HepG2 (cell line): ENCODE measurements around the gene EEF1E1. TPM values are rescaled to one million over a fixed set of nuclear protein-coding genes. Genes with fewer than 3 reads are reported as not detected.

Experiments used
- KDM5B ChIP-seq: sonication (generic); formaldehyde crosslinking; IDR thresholded peaks from 2 replicates; pipeline ENCODE4 v1.4.0; 2020; ENCODE audit warnings: missing genetic modification reagents, mild to moderate bottlenecking, borderline replicate concordance
- MAFF ChIP-seq: IDR thresholded peaks from 2 replicates; pipeline ENCODE4 v1.6.1; 2011; ENCODE audit warnings: low read depth, low read length, improper control_type of control experiment
- SALL2 ChIP-seq: sonication (generic); formaldehyde crosslinking; IDR thresholded peaks from 2 replicates; pipeline ENCODE4 v1.8.1; 2023; ENCODE audit warnings: mild to moderate bottlenecking, missing genetic modification reagents, inconsistent platforms
- SMYD3 ChIP-seq: sonication (generic); formaldehyde crosslinking; IDR thresholded peaks from 2 replicates; pipeline ENCODE4 v1.8.1; 2023; ENCODE audit warnings: mild to moderate bottlenecking, missing genetic modification reagents
- SPEN ChIP-seq: sonication (generic); formaldehyde crosslinking; IDR thresholded peaks from 2 replicates; pipeline ENCODE4 v1.5.1; 2020; ENCODE audit warnings: low read depth, mild to moderate bottlenecking, missing genetic modification reagents
- ZNF251 ChIP-seq: sonication (generic); formaldehyde crosslinking; IDR thresholded peaks from 2 replicates; pipeline ENCODE4 v1.9.0; 2021; ENCODE audit warnings: mild to moderate bottlenecking, missing genetic modification reagents
- ZNF367 ChIP-seq: sonication (generic); formaldehyde crosslinking; IDR thresholded peaks from 2 replicates; pipeline ENCODE4 v1.4.0; 2020; ENCODE audit warnings: missing genetic modification reagents, borderline replicate concordance
- polyA plus RNA-seq, 8 experiments: library from polyadenylated mRNA; depleted of rRNA in 3 of 8; stranded (reverse) in 7 of 8; unstranded in 1 of 8; fragments of >200 nt; fragmentation: Illumina TruSeq in 4 of 8; extraction: Trizol in 4 of 8; gene quantifications; 2 replicates each; pipeline versions ENCODE4 v1.2.1 to v1.2.3, GENCODE V29; 2011 to 2016; ENCODE audit warnings: low read depth in 4 of 8, missing spikeins in 1 of 8, mixed read lengths in 1 of 8; ENCODE audit not compliant: insufficient read depth in 1 of 8
- total RNA-seq, 5 experiments: library from RNA; depleted of rRNA; stranded (reverse); fragments of >200 nt; fragmentation: Illumina TruSeq; extraction: Trizol; gene quantifications; 2 replicates each; pipeline ENCODE4 v1.2.3, GENCODE V29; 2016; ENCODE audit warnings: low read depth in 1 of 5
- TF ChIP-seq, protein P1 (sequence below): sonication (generic); formaldehyde crosslinking; IDR thresholded peaks from 2 replicates; pipeline ENCODE4 v1.5.0; 2020; ENCODE audit warnings: mild to moderate bottlenecking, missing genetic modification reagents, borderline replicate concordance
- TF ChIP-seq, protein P2 (sequence below): sonication (generic); formaldehyde crosslinking; IDR thresholded peaks from 2 replicates; pipeline ENCODE4 v1.8.0; 2022; ENCODE audit warnings: mild to moderate bottlenecking, missing genetic modification reagents, moderate library complexity
- TF ChIP-seq, protein P3 (sequence below): sonication (generic); formaldehyde crosslinking; IDR thresholded peaks from 2 replicates; pipeline ENCODE4 v1.4.0; 2020; ENCODE audit warnings: missing genetic modification reagents; ENCODE audit errors: not compliant biosample characterization
- TF ChIP-seq, protein P4 (sequence below): sonication (generic); formaldehyde crosslinking; IDR thresholded peaks from 2 replicates; pipeline ENCODE4 v1.4.0; 2020; ENCODE audit warnings: missing genetic modification reagents, borderline replicate concordance
- TF ChIP-seq, protein P5 (sequence below), 2 experiments: sonication (generic) in 1 of 2; formaldehyde crosslinking in 1 of 2; IDR thresholded peaks; 2 replicates each; pipeline versions ENCODE4 v1.4.0 to v1.6.1; 2018 to 2020; ENCODE audit warnings: missing genetic modification reagents in 2 of 2, borderline replicate concordance in 1 of 2, low read depth in 1 of 2, mild to moderate bottlenecking in 1 of 2, missing biosample characterization in 1 of 2

EEF1E1 gene
- total and polyA plus RNA-seq, 2 of the 13 experiments (the other 11 are each of a cell fraction or from before 2014, with no cell fraction given), result 128 to 188 TPM

DNA sequence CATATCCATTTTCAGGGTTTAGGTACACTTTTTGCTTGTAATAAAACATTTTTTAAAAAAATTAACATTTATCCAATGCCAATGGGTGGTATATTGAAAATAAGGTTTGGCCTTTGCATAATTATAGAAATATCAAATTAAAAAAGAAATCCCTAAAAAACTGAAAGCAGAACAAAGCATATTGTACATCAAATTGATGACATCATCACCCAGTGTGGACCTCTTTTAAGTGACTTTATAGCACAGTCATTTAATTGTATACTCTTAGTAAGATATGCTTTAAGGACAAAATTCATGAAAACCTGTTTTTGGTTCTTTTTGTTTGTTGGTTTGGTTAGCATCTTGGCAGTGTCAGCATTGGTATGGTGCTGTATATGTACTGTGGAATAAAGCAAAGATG is 1.4 kb upstream of the EEF1E1 start (continued):
- TF ChIP-seq, protein P1, sequence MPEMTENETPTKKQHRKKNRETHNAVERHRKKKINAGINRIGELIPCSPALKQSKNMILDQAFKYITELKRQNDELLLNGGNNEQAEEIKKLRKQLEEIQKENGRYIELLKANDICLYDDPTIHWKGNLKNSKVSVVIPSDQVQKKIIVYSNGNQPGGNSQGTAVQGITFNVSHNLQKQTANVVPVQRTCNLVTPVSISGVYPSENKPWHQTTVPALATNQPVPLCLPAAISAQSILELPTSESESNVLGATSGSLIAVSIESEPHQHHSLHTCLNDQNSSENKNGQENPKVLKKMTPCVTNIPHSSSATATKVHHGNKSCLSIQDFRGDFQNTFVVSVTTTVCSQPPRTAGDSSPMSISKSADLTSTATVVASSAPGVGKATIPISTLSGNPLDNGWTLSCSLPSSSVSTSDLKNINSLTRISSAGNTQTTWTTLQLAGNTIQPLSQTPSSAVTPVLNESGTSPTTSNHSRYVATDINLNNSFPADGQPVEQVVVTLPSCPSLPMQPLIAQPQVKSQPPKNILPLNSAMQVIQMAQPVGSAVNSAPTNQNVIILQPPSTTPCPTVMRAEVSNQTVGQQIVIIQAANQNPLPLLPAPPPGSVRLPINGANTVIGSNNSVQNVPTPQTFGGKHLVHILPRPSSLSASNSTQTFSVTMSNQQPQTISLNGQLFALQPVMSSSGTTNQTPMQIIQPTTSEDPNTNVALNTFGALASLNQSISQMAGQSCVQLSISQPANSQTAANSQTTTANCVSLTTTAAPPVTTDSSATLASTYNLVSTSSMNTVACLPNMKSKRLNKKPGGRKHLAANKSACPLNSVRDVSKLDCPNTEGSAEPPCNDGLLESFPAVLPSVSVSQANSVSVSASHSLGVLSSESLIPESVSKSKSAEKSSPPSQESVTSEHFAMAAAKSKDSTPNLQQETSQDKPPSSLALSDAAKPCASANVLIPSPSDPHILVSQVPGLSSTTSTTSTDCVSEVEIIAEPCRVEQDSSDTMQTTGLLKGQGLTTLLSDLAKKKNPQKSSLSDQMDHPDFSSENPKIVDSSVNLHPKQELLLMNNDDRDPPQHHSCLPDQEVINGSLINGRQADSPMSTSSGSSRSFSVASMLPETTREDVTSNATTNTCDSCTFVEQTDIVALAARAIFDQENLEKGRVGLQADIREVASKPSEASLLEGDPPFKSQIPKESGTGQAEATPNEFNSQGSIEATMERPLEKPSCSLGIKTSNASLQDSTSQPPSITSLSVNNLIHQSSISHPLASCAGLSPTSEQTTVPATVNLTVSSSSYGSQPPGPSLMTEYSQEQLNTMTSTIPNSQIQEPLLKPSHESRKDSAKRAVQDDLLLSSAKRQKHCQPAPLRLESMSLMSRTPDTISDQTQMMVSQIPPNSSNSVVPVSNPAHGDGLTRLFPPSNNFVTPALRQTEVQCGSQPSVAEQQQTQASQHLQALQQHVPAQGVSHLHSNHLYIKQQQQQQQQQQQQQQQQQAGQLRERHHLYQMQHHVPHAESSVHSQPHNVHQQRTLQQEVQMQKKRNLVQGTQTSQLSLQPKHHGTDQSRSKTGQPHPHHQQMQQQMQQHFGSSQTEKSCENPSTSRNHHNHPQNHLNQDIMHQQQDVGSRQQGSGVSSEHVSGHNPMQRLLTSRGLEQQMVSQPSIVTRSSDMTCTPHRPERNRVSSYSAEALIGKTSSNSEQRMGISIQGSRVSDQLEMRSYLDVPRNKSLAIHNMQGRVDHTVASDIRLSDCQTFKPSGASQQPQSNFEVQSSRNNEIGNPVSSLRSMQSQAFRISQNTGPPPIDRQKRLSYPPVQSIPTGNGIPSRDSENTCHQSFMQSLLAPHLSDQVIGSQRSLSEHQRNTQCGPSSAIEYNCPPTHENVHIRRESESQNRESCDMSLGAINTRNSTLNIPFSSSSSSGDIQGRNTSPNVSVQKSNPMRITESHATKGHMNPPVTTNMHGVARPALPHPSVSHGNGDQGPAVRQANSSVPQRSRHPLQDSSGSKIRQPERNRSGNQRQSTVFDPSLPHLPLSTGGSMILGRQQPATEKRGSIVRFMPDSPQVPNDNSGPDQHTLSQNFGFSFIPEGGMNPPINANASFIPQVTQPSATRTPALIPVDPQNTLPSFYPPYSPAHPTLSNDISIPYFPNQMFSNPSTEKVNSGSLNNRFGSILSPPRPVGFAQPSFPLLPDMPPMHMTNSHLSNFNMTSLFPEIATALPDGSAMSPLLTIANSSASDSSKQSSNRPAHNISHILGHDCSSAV (CRISPR knock-in tag), result no peak
- TF ChIP-seq, protein P2, sequence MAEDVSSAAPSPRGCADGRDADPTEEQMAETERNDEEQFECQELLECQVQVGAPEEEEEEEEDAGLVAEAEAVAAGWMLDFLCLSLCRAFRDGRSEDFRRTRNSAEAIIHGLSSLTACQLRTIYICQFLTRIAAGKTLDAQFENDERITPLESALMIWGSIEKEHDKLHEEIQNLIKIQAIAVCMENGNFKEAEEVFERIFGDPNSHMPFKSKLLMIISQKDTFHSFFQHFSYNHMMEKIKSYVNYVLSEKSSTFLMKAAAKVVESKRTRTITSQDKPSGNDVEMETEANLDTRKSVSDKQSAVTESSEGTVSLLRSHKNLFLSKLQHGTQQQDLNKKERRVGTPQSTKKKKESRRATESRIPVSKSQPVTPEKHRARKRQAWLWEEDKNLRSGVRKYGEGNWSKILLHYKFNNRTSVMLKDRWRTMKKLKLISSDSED (CRISPR knock-in tag), result no peak
- TF ChIP-seq, protein P3, sequence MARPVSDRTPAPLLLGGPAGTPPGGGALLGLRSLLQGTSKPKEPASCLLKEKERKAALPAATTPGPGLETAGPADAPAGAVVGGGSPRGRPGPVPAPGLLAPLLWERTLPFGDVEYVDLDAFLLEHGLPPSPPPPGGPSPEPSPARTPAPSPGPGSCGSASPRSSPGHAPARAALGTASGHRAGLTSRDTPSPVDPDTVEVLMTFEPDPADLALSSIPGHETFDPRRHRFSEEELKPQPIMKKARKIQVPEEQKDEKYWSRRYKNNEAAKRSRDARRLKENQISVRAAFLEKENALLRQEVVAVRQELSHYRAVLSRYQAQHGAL (CRISPR knock-in tag), result no peak
- TF ChIP-seq MAFF, result peak; percentile 33; the same call in 1 of the 2 replicates
- TF ChIP-seq SMYD3 (CRISPR knock-in tag), result no peak
- TF ChIP-seq SPEN (CRISPR knock-in tag), result no peak
- no peak for TF ChIP-seq SALL2 (CRISPR knock-in tag)
- TF ChIP-seq, protein P4, sequence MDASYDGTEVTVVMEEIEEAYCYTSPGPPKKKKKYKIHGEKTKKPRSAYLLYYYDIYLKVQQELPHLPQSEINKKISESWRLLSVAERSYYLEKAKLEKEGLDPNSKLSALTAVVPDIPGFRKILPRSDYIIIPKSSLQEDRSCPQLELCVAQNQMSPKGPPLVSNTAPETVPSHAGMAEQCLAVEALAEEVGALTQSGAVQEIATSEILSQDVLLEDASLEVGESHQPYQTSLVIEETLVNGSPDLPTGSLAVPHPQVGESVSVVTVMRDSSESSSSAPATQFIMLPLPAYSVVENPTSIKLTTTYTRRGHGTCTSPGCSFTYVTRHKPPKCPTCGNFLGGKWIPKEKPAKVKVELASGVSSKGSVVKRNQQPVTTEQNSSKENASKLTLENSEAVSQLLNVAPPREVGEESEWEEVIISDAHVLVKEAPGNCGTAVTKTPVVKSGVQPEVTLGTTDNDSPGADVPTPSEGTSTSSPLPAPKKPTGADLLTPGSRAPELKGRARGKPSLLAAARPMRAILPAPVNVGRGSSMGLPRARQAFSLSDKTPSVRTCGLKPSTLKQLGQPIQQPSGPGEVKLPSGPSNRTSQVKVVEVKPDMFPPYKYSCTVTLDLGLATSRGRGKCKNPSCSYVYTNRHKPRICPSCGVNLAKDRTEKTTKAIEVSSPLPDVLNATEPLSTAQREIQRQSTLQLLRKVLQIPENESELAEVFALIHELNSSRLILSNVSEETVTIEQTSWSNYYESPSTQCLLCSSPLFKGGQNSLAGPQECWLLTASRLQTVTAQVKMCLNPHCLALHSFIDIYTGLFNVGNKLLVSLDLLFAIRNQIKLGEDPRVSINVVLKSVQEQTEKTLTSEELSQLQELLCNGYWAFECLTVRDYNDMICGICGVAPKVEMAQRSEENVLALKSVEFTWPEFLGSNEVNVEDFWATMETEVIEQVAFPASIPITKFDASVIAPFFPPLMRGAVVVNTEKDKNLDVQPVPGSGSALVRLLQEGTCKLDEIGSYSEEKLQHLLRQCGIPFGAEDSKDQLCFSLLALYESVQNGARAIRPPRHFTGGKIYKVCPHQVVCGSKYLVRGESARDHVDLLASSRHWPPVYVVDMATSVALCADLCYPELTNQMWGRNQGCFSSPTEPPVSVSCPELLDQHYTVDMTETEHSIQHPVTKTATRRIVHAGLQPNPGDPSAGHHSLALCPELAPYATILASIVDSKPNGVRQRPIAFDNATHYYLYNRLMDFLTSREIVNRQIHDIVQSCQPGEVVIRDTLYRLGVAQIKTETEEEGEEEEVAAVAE (CRISPR knock-in tag), result no peak
- TF ChIP-seq ZNF251 (CRISPR knock-in tag), result no peak
- TF ChIP-seq ZNF367, result no peak
- TF ChIP-seq, protein P5, sequence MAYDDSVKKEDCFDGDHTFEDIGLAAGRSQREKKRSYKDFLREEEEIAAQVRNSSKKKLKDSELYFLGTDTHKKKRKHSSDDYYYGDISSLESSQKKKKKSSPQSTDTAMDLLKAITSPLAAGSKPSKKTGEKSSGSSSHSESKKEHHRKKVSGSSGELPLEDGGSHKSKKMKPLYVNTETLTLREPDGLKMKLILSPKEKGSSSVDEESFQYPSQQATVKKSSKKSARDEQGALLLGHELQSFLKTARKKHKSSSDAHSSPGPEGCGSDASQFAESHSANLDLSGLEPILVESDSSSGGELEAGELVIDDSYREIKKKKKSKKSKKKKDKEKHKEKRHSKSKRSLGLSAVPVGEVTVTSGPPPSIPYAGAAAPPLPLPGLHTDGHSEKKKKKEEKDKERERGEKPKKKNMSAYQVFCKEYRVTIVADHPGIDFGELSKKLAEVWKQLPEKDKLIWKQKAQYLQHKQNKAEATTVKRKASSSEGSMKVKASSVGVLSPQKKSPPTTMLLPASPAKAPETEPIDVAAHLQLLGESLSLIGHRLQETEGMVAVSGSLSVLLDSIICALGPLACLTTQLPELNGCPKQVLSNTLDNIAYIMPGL (CRISPR knock-in tag; IDR thresholded peaks at IDR 0.05; ENCODE audit: borderline replicate concordance in 1 of 2, low read depth in 1 of 2), result no peak
- no peak for TF ChIP-seq KDM5B (CRISPR knock-in tag)
